SJCRH30 (cell line): ENCODE data around the gene TRIO. TPM values are rescaled to one million over a fixed set of nuclear protein-coding genes. Genes with fewer than 3 reads are reported as not detected.
A peak's percentile ranks its signal among the peaks of the same experiment; 100 is the strongest.
"Not testable (repeated sequence)": the region's sequence is repeated elsewhere in the genome, so short reads cannot be mapped to it uniquely, and the experiment has no call there.

Experiments
- DNase-seq, 2 experiments: peaks; one replicate each; pipeline ENCODE4 v3.0.0-alpha.2; 2015 to 2020
- H3K27ac ChIP-seq: fragments of 250-450 bp; sonication (Bioruptor Pico); 2 replicates; pipeline ENCODE4 v1.5.1; 2020; ENCODE audit warnings: mild to moderate bottlenecking, moderate library complexity
- H3K27me3 ChIP-seq: fragments of 250-450 bp; sonication (Bioruptor Pico); 2 replicates; pipeline ENCODE4 v1.5.1; 2020; ENCODE audit warnings: mild to moderate bottlenecking, moderate library complexity
- H3K36me3 ChIP-seq: fragments of 250-450 bp; sonication (Bioruptor Pico); 2 replicates; pipeline ENCODE4 v1.5.1; 2020; ENCODE audit warnings: mild to moderate bottlenecking, moderate library complexity
- H3K4me1 ChIP-seq: fragments of 250-450 bp; sonication (Bioruptor Pico); 2 replicates; pipeline ENCODE4 v1.5.1; 2020; ENCODE audit warnings: mild to moderate bottlenecking, moderate library complexity
- H3K4me3 ChIP-seq: fragments of 250-450 bp; sonication (Bioruptor Pico); 2 replicates; pipeline ENCODE4 v1.5.1; 2020; ENCODE audit warnings: mild to moderate bottlenecking, moderate library complexity
- H3K9me3 ChIP-seq: fragments of 250-450 bp; sonication (Bioruptor Pico); replicated peaks from 2 replicates; pipeline ENCODE4 v1.5.1; 2020; ENCODE audit warnings: mild to moderate bottlenecking, moderate library complexity
- total RNA-seq: library from RNA; depleted of rRNA; stranded (reverse); fragments of >200 nt; shearing (Covaris generic); gene quantifications from 2 replicates; pipeline ENCODE4 v1.2.3, GENCODE V29; 2014

TRIO gene
- total RNA-seq, 1 experiment from 2014 or later: 82.9 TPM

- Histone ChIP-seq H3K27me3 (no peaks in the 10 kb centered on the region), H3K27ac (peak overlapping the region; percentile 95), H3K36me3 (no peaks in the 10 kb centered on the region), H3K4me3 (peak overlapping the region; percentile 19; the same call in 1 of the 2 replicates), H3K9me3 (no peaks in the 10 kb centered on the region), H3K4me1 (peaks cover 39% of the 10 kb centered on the region)
- DNase-seq: peak; percentile 56 to 72
Observed at GRCh38 chr5:14428302-14429081, 285.4 kb downstream of the TRIO start.

- peak overlapping the region; percentile 95 for H3K27ac ChIP-seq
Observed at GRCh38 chr5:14429101-14430050, 286.2 kb downstream of the TRIO start.

GRCh38 chr5:14431534-14431933 is 288.4 kb downstream of the TRIO start:
- Histone ChIP-seq H3K9me3 (no peaks in the 10 kb centered on the region), H3K27me3 (no peaks in the 10 kb centered on the region), H3K36me3 (no peaks in the 10 kb centered on the region), H3K4me1 (peaks cover 42% of the 10 kb centered on the region), H3K27ac (peak overlapping the region; percentile 2; the same call in 1 of the 2 replicates), H3K4me3 (no peak overlapping the region)
- no peak for DNase-seq

More at GRCh38 chr5:14429101-14430050, 286.2 kb downstream of the TRIO start:
- Histone ChIP-seq H3K27me3 (no peaks in the 10 kb centered on the region), H3K9me3 (no peaks in the 10 kb centered on the region), H3K4me1 (peaks cover 42% of the 10 kb centered on the region), H3K36me3 (no peaks in the 10 kb centered on the region), H3K4me3 (no peak overlapping the region)
- peak in 1 of 2 experiments; percentile 14 for DNase-seq

- peak; percentile 68 to 91 for DNase-seq
- Histone ChIP-seq H3K4me1 (peaks cover 34% of the 10 kb centered on the region), H3K36me3 (peaks cover 1% of the 10 kb centered on the region; the same call in 1 of the 2 replicates), H3K9me3 (no peaks in the 10 kb centered on the region), H3K4me3 (no peak overlapping the region), H3K27ac (peak overlapping the region; percentile 75), H3K27me3 (no peaks in the 10 kb centered on the region)
Observed at GRCh38 chr5:14432931-14433589, 289.9 kb downstream of the TRIO start.

- Histone ChIP-seq H3K9me3 (no peaks in the 10 kb centered on the region), H3K4me3 (no peak overlapping the region), H3K27me3 (no peaks in the 10 kb centered on the region), H3K27ac (no peak overlapping the region), H3K36me3 (peaks cover 3% of the 10 kb centered on the region; the same call in 1 of the 2 replicates), H3K4me1 (peaks cover 22% of the 10 kb centered on the region)
- DNase-seq: no peak
Observed at GRCh38 chr5:14435481-14435880, 292.3 kb downstream of the TRIO start.

GRCh38 chr5:14436122-14436521 is 293.0 kb downstream of the TRIO start:
- not testable (repeated sequence) for H3K27ac ChIP-seq

GRCh38 chr5:14436801-14437542 is 293.8 kb downstream of the TRIO start:
- no peak overlapping the region for H3K27ac ChIP-seq
- H3K9me3 ChIP-seq: no peaks in the 10 kb centered on the region
- H3K27me3 ChIP-seq: no peaks in the 10 kb centered on the region
- DNase-seq: no peak
- H3K4me1 ChIP-seq: peaks cover 18% of the 10 kb centered on the region
- no peak overlapping the region for H3K4me3 ChIP-seq
- H3K36me3 ChIP-seq: peaks cover 3% of the 10 kb centered on the region; the same call in 1 of the 2 replicates

More at GRCh38 chr5:14436122-14436521, 293.0 kb downstream of the TRIO start:
- H3K36me3 ChIP-seq, DNase-seq, H3K27me3 ChIP-seq, H3K4me3 ChIP-seq, H3K9me3 ChIP-seq: not testable (repeated sequence)
- H3K4me1 ChIP-seq: peaks cover 22% of the 10 kb centered on the region

GRCh38 chr5:14438195-14438606 is 295.1 kb downstream of the TRIO start:
- Histone ChIP-seq H3K4me1 (peaks cover 7% of the 10 kb centered on the region), H3K9me3 (no peaks in the 10 kb centered on the region), H3K27me3 (no peaks in the 10 kb centered on the region), H3K36me3 (peaks cover 3% of the 10 kb centered on the region; the same call in 1 of the 2 replicates), H3K4me3 (no peak overlapping the region), H3K27ac (no peak overlapping the region)
- DNase-seq: no peak

- no peak overlapping the region for H3K4me3 ChIP-seq
- H3K36me3 ChIP-seq: peaks cover 3% of the 10 kb centered on the region; the same call in 1 of the 2 replicates
- H3K4me1 ChIP-seq: peaks cover 7% of the 10 kb centered on the region
- H3K27ac ChIP-seq: no peak overlapping the region; the same call in 1 of the 2 replicates
- DNase-seq: no peak
- no peaks in the 10 kb centered on the region for H3K27me3 ChIP-seq
- H3K9me3 ChIP-seq: no peaks in the 10 kb centered on the region
Observed at GRCh38 chr5:14439087-14439871, 296.1 kb downstream of the TRIO start.

- H3K36me3 ChIP-seq: peaks cover 6% of the 10 kb centered on the region; the same call in 1 of the 2 replicates
- peak overlapping the region; percentile 58 for H3K4me3 ChIP-seq
- DNase-seq: peak in 1 of 2 experiments; percentile 36
- H3K9me3 ChIP-seq: no peaks in the 10 kb centered on the region
- no peaks in the 10 kb centered on the region for H3K27me3 ChIP-seq
- H3K4me1 ChIP-seq: peaks cover 11% of the 10 kb centered on the region
- peak overlapping the region; percentile 34; the same call in 1 of the 2 replicates for H3K27ac ChIP-seq
Observed at GRCh38 chr5:14440223-14440581, 297.1 kb downstream of the TRIO start.

- Histone ChIP-seq H3K9me3 (no peaks in the 10 kb centered on the region), H3K27ac (peak overlapping the region; percentile 34; the same call in 1 of the 2 replicates), H3K36me3 (peaks cover 6% of the 10 kb centered on the region; the same call in 1 of the 2 replicates), H3K4me3 (peak overlapping the region; percentile 58), H3K4me1 (peaks cover 16% of the 10 kb centered on the region), H3K27me3 (no peaks in the 10 kb centered on the region)
- peak; percentile 71 to 82 for DNase-seq
Observed at GRCh38 chr5:14440582-14441431, 297.7 kb downstream of the TRIO start.

GRCh38 chr5:14441641-14442040 is 298.5 kb downstream of the TRIO start:
- peak overlapping the region; percentile 58 for H3K4me3 ChIP-seq
- peaks cover 21% of the 10 kb centered on the region for H3K4me1 ChIP-seq

More at GRCh38 chr5:14441641-14442040, 298.5 kb downstream of the TRIO start:
- H3K36me3 ChIP-seq: peaks cover 6% of the 10 kb centered on the region; the same call in 1 of the 2 replicates
- no peaks in the 10 kb centered on the region for H3K9me3 ChIP-seq
- H3K27ac ChIP-seq: peak overlapping the region; percentile 34; the same call in 1 of the 2 replicates
- no peak for DNase-seq
- no peaks in the 10 kb centered on the region for H3K27me3 ChIP-seq
